D341Med (cell line): Measurements from ENCODE around the gene ELL2.
"Not testable (repeated sequence)": the region's sequence is repeated elsewhere in the genome, so short reads cannot be mapped to it uniquely, and the experiment has no call there.

ENCODE experiments used
- DNase-seq: peaks from one replicate; pipeline ENCODE4 v3.0.0; 2012; ENCODE audit warnings: low spot score

The ELL2 gene

GRCh38 chr5:95880081-95880926 is 81.3 kb downstream of the ELL2 start:
- DNase-seq: no peak

GRCh38 chr5:95879661-95880060 is 82.0 kb downstream of the ELL2 start:
- DNase-seq: no peak

GRCh38 chr5:95878417-95879323 is 83.0 kb downstream of the ELL2 start:
- DNase-seq: no peak

GRCh38 chr5:95876782-95877181 is 84.9 kb downstream of the ELL2 start:
- no peak for DNase-seq

GRCh38 chr5:95874246-95874645 is 87.4 kb downstream of the ELL2 start:
- DNase-seq: no peak

GRCh38 chr5:95873351-95873750 is 88.3 kb downstream of the ELL2 start:
- no peak for DNase-seq

GRCh38 chr5:95872346-95873268 is 89.0 kb downstream of the ELL2 start:
- DNase-seq: no peak

- DNase-seq: no peak
Measured at GRCh38 chr5:95871146-95871806, 90.4 kb downstream of the ELL2 start.

GRCh38 chr5:95870105-95870672 is 91.5 kb downstream of the ELL2 start:
- no peak for DNase-seq

- not testable (repeated sequence) for DNase-seq
Measured at GRCh38 chr5:95869173-95869855, 92.3 kb downstream of the ELL2 start.

GRCh38 chr5:95868136-95868535 is 93.5 kb downstream of the ELL2 start:
- no peak for DNase-seq

GRCh38 chr5:95866435-95867040 is 95.1 kb downstream of the ELL2 start:
- no peak for DNase-seq

GRCh38 chr5:95864944-95865504 is 96.6 kb downstream of the ELL2 start:
- DNase-seq: no peak

GRCh38 chr5:95864456-95864855 is 97.2 kb downstream of the ELL2 start:
- DNase-seq: no peak

GRCh38 chr5:95863383-95863757 is 98.3 kb downstream of the ELL2 start:
- DNase-seq: no peak

GRCh38 chr5:95862671-95863382 is 98.8 kb downstream of the ELL2 start:
- no peak for DNase-seq

- DNase-seq: no peak
Measured at GRCh38 chr5:95861864-95862561, 99.6 kb downstream of the ELL2 start.

- no peak for DNase-seq
Measured at GRCh38 chr5:95861221-95861863, 100.3 kb downstream of the ELL2 start.
